B cell (primary cell): ENCODE measurements around the gene SELENOS. TPM values are rescaled to one million over a fixed set of nuclear protein-coding genes. Genes with fewer than 3 reads are reported as not detected.

Experiments used
- ATAC-seq: fragments of 200-7000 bp; cut with Tn5 transposase; one replicate; pipeline ENCODE4 v1.10.0; 2021; ENCODE audit warnings: low read depth, mild to moderate bottlenecking, moderate number of reproducible peaks, moderate library complexity
- CTCF ChIA-PET: fragments of 350-600 bp; sonication (Branson Sonifier 250); formaldehyde crosslinking; loops from one replicate; lab custom pipeline; 2021; ENCODE audit warnings: antibody characterized with exemption, inconsistent platforms; lab: Charles Lee
- POLR2A ChIA-PET: fragments of 350-600 bp; sonication (Branson Sonifier 250); formaldehyde crosslinking; loops from one replicate; lab custom pipeline; 2021; ENCODE audit warnings: antibody characterized with exemption; lab: Charles Lee
- DNase-seq: peaks from one replicate; pipeline ENCODE4 v3.0.0; 2013
- H2AFZ ChIP-seq: 2 replicates; pipeline ENCODE4 v1.6.1; 2012; ENCODE audit warnings: mild to moderate bottlenecking, low read depth, low read length; ENCODE audit not compliant: insufficient read depth, poor library complexity, severe bottlenecking
- H3K27ac ChIP-seq, 2 donors: 1 replicate in 1 of 2; 2 replicates in 1 of 2; pipeline ENCODE4 v1.5.1; 2012 to 2013; ENCODE audit warnings: low read length in 2 of 2, mild to moderate bottlenecking in 2 of 2, moderate library complexity in 1 of 2
- H3K27me3 ChIP-seq, 4 experiments: fragments of 200-600 bp in 1 of 4; sonication (generic) in 1 of 4; replicated peaks in 1 of 4; 1 replicate in 2 of 4; 2 replicates in 2 of 4; pipeline versions ENCODE4 v1.6.1 to v1.7.0; 2013 to 2016; ENCODE audit warnings: low read length in 3 of 4, mild to moderate bottlenecking in 2 of 4, mixed read lengths in 1 of 4, moderate library complexity in 1 of 4; ENCODE audit not compliant: insufficient read depth in 4 of 4, control insufficient read depth in 3 of 4; ENCODE audit errors: control extremely low read depth in 1 of 4
- H3K36me3 ChIP-seq, 2 experiments: replicated peaks in 1 of 2; 1 replicate in 1 of 2; 2 replicates in 1 of 2; pipeline versions ENCODE4 v1.6.1 to v1.7.1; 2013; ENCODE audit warnings: low read length in 1 of 2; ENCODE audit not compliant: insufficient read depth in 2 of 2, control insufficient read depth in 1 of 2; ENCODE audit errors: control extremely low read depth in 1 of 2, extremely low read depth in 1 of 2
- H3K4me1 ChIP-seq, 2 donors: fragments of 200-600 bp in 1 of 2; sonication (generic) in 1 of 2; 1 replicate in 1 of 2; 2 replicates in 1 of 2; pipeline versions ENCODE4 v1.5.1 to v1.6.1; 2013 to 2017; ENCODE audit warnings: low read length in 2 of 2; ENCODE audit not compliant: control insufficient read depth in 2 of 2, insufficient read depth in 2 of 2
- H3K4me2 ChIP-seq: replicated peaks from 2 replicates; pipeline ENCODE3; 2012; ENCODE audit warnings: mild to moderate bottlenecking, low read depth, low read length; ENCODE audit not compliant: poor library complexity, severe bottlenecking
- H3K4me3 ChIP-seq, 5 experiments: fragments of 200-600 bp in 1 of 5; sonication (generic) in 1 of 5; 1 replicate in 3 of 5; 2 replicates in 2 of 5; pipeline versions ENCODE4 v1.5.1 to v1.7.0; 2011 to 2016; ENCODE audit warnings: low read length in 4 of 5, mild to moderate bottlenecking in 4 of 5, low read depth in 2 of 5, control low read depth in 1 of 5, moderate library complexity in 1 of 5; ENCODE audit not compliant: insufficient read depth in 1 of 5; ENCODE audit errors: control extremely low read depth in 1 of 5, extremely low read depth in 1 of 5
- H3K79me2 ChIP-seq: fragments of 200-600 bp; sonication (generic); one replicate; pipeline ENCODE4 v1.6.0; 2016; ENCODE audit warnings: low read length; ENCODE audit not compliant: control insufficient read depth, insufficient read depth
- H3K9ac ChIP-seq: fragments of 200-600 bp; sonication (generic); 2 replicates; pipeline ENCODE4 v1.6.1; 2017; ENCODE audit warnings: mild to moderate bottlenecking, low read length, moderate library complexity
- H3K9me3 ChIP-seq, 3 donors: one replicate each; pipeline versions ENCODE4 v1.6.1 to v1.7.1; 2013; ENCODE audit warnings: low read length in 2 of 3; ENCODE audit not compliant: control insufficient read depth in 2 of 3, insufficient read depth in 1 of 3; ENCODE audit errors: control extremely low read depth in 1 of 3
- H4K20me1 ChIP-seq: 2 replicates; pipeline ENCODE4 v1.6.0; 2012; ENCODE audit warnings: mild to moderate bottlenecking, low read length; ENCODE audit not compliant: insufficient read depth, control insufficient read depth, poor library complexity, severe bottlenecking
- H3K27ac Mint-ChIP-seq: one replicate; pipeline ENCODE4 v1.8.0; 2021; ENCODE audit warnings: mixed read lengths
- H3K27me3 Mint-ChIP-seq: one replicate; pipeline ENCODE4 v1.8.0; 2021; ENCODE audit warnings: mixed read lengths
- H3K4me1 Mint-ChIP-seq: one replicate; pipeline ENCODE4 v1.8.0; 2021; ENCODE audit warnings: mixed read lengths
- H3K4me3 Mint-ChIP-seq: one replicate; pipeline ENCODE4 v1.8.0; 2021; ENCODE audit warnings: mixed read lengths
- H3K9me3 Mint-ChIP-seq: one replicate; pipeline ENCODE4 v1.8.0; 2022; ENCODE audit warnings: mixed read lengths; ENCODE audit not compliant: insufficient read depth
- CTCF ChIP-seq: fragments of 200-600 bp; IDR thresholded peaks from one replicate; pipeline ENCODE4 v1.8.0; 2022; ENCODE audit warnings: antibody characterized with exemption, mild to moderate bottlenecking
- EZH2 ChIP-seq: IDR thresholded peaks from 2 replicates; pipeline ENCODE4 v1.6.1; 2012; ENCODE audit warnings: borderline replicate concordance, low read depth, mild to moderate bottlenecking, moderate library complexity, low read length; ENCODE audit not compliant: insufficient read depth, poor library complexity, severe bottlenecking
- WGBS: methylation state at CpG from one replicate; pipeline ENCODE4 v1.1.5; 2013; ENCODE audit warnings: missing lambda C conversion rate; ENCODE audit not compliant: insufficient coverage; 5-methylcytosine and 5-hydroxymethylcytosine counted together
- intact Hi-C: fragments of 100-400 bp; cut with micrococcal nuclease; formaldehyde crosslinking; loops from one replicate; pipeline ENCODE4 v1.10.0; 2022
- polyA plus RNA-seq: library from polyadenylated mRNA; depleted of rRNA; stranded (reverse); fragments of >200 nt; gene quantifications from 2 replicates; pipeline ENCODE4 v1.2.3, GENCODE V29; 2012
- total RNA-seq, 2 donors: library from RNA; stranded (reverse); fragments of 120-200 nt in 1 of 2; gene quantifications; 1 replicate in 1 of 2; 2 replicates in 1 of 2; pipeline versions ENCODE4 v1.2.3 to v1.2.4, GENCODE V29; 2013 to 2022

Gene SELENOS
- total and polyA plus RNA-seq, 2 donors (not counting 1 experiment from before 2014, with no cell fraction given), result 14.2 to 26.8 TPM

- Histone ChIP-seq H3K9me3 (no peaks in the 10 kb centered on the region), H4K20me1 (no peaks in the 10 kb centered on the region), H3K9ac (no peak overlapping the region), H3K79me2 (no peaks in the 10 kb centered on the region), H3K4me2 (no peak overlapping the region), H3K27ac (no peak overlapping the region), H3K4me3 (no peak overlapping the region), H3K36me3 (no peaks in the 10 kb centered on the region), H3K4me1 (no peaks in the 10 kb centered on the region), H3K27me3 (no peaks in the 10 kb centered on the region), H2AFZ (no peak overlapping the region)
- ATAC-seq (no peak), DNase-seq (no peak)
- 90% methylated on average over 10 of the region's 10 CpGs for WGBS
- no peaks in the 10 kb centered on the region for H3K27me3 Mint-ChIP-seq
- no peaks in the 10 kb centered on the region for H3K4me1 Mint-ChIP-seq
- no peak for TF ChIP-seq CTCF
- no peak for TF ChIP-seq EZH2
- CTCF ChIA-PET, result interaction anchor here (0.7 to 2.2 kb wide), 3 partner anchors 17 to 406 kb away, joined by 3 to 5 read pairs (median 4); no protein-coding TSS in a partner anchor
- POLR2A ChIA-PET, result no interaction called here
- H3K9me3 Mint-ChIP-seq, result no peaks in the 10 kb centered on the region
- no peak overlapping the region for H3K4me3 Mint-ChIP-seq
- no peak overlapping the region for H3K27ac Mint-ChIP-seq
- intact Hi-C loops, result no loop called here
These were observed 29.2 kb upstream of the SELENOS start for GRCh38 chr15:101306341-101307047.

DNA sequence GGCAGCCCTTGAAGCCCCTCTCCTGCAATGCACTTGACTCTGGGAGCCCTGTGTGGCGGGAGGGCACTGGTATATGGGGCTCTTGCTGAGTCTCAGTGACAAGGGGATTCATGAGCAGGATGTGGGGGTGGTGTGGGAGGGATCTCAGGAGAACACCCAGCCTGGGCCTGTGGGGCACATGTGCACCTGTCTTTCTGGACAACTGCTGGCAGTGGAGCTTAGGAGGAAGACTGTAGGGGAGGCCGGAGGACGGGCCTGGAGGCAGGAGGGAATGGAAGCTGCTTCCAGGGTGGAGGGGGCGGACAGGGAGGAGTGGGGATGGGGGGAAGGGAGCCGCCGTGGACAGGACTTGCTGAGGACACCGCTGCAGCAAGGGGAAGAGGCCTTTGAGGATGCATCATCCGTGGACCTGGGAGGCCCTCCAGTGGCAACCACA is 28.6 kb upstream of the SELENOS start:
- Histone ChIP-seq H3K4me1 (no peaks in the 10 kb centered on the region), H3K27me3 (no peaks in the 10 kb centered on the region), H3K4me2 (no peak overlapping the region), H3K4me3 (no peak overlapping the region), H3K36me3 (no peaks in the 10 kb centered on the region), H3K9me3 (no peaks in the 10 kb centered on the region), H4K20me1 (no peaks in the 10 kb centered on the region), H3K79me2 (no peaks in the 10 kb centered on the region), H2AFZ (no peak overlapping the region), H3K9ac (no peak overlapping the region), H3K27ac (no peak overlapping the region)
- ChIA-PET POLR2A (no interaction called here), CTCF (interaction anchor here (1.4 kb wide), 1 partner anchor 17 kb away, joined by 4 read pairs; no protein-coding TSS in a partner anchor)
- H3K4me3 Mint-ChIP-seq, result no peak overlapping the region
- H3K9me3 Mint-ChIP-seq, result no peaks in the 10 kb centered on the region
- TF ChIP-seq EZH2 (no peak), CTCF (no peak)
- no peaks in the 10 kb centered on the region for H3K27me3 Mint-ChIP-seq
- intact Hi-C loops, result no loop called here
- no peaks in the 10 kb centered on the region for H3K4me1 Mint-ChIP-seq
- no peak for ATAC-seq
- H3K27ac Mint-ChIP-seq, result no peak overlapping the region
- 91% methylated on average over 8 of the region's 8 CpGs for WGBS
- no peak for DNase-seq
